ENCODE results near the gene ARHGAP5.

Gene ARHGAP5

DNA sequence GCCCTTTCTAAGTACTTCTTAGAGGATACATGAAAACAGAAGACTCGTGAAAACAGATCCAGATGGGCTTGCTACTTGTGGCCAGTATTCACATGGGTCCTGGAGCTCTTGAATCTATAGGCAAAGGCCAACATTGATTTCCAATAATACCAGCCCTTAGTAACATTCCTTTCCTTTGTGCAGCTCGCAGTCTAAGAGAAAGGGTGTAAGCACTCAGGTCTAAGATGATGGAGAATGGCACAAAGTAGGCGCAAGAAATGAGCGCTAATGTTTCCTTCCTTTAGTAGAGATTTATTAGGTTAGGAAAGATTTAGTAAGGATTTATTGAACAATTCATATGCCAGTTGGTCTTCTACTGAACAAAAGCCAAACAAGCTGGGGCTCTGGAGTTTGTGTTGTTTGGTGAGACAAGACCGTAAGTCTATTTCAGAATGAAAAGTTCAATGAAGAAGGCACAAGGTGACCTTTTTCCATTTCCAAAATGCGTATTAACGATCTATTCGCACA lies 125.4 kb downstream of the ARHGAP5 start:
- peak overlapping the region; percentile 88 for H3K27ac ChIP-seq
- CTCF ChIA-PET, result interaction anchor here (0.5 to 1.0 kb wide), 4 partner anchors 8 to 475 kb away, joined by 3 to 6 read pairs (median 4); no protein-coding TSS in a partner anchor
- POLR2A ChIA-PET (ENCODE audit: low non-redundant PET), result interaction anchor here (0.6 kb wide), 1 partner anchor 125 kb away, joined by 4 read pairs; no protein-coding TSS in a partner anchor
- TF ChIP-seq, protein P1, sequence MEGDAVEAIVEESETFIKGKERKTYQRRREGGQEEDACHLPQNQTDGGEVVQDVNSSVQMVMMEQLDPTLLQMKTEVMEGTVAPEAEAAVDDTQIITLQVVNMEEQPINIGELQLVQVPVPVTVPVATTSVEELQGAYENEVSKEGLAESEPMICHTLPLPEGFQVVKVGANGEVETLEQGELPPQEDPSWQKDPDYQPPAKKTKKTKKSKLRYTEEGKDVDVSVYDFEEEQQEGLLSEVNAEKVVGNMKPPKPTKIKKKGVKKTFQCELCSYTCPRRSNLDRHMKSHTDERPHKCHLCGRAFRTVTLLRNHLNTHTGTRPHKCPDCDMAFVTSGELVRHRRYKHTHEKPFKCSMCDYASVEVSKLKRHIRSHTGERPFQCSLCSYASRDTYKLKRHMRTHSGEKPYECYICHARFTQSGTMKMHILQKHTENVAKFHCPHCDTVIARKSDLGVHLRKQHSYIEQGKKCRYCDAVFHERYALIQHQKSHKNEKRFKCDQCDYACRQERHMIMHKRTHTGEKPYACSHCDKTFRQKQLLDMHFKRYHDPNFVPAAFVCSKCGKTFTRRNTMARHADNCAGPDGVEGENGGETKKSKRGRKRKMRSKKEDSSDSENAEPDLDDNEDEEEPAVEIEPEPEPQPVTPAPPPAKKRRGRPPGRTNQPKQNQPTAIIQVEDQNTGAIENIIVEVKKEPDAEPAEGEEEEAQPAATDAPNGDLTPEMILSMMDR (conservative IDR thresholded peaks at IDR 0.05; ENCODE audit: low read depth), result no peak
- no peak for DNase-seq (ENCODE audit: low spot score)

DNA sequence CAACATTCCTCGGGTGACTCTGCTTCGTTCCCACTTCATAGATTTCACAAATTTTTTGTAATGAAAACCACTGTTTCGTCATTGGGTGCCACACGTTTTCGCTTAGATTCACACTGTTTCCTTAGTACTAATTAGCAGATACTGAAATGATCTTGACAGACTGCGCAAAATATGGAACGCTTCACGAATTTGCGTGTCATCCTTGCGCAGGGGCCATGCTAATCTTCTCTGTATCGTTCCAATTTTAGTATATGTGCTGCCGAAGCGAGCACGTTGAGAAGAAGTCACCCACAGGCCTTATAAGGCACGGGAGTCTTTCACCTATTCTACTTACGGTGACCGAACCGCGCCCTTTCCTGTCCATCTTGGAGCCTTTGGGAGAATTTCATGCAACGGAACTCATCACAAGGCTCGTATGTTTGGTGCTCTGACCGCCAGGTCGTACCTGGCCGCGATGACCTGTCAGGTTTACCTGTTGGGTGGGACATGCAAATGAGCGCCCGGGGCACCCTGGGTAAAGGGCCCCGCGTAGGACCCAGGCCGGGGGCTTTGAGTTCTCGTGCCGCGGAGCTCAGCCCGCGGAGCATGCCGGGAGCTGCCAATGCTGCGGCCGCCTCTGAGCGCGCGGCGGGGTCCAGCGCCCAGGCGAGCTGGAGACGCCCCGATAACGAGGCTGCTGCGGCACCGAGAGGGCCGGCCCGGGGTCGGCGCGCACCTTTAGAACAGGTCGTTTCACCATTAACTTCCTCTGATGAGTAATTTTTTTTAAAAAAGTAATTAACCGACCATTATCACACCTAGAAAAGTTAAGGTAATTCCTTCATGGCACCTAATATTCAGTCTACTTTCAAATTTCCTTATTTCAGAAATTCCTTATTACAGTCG lies 126.1 kb downstream of the ARHGAP5 start, which contains the start of gene RNU6-8:
Gene RNU6-8 (minus strand): TSS at position 272 of the 885 bp plus-strand sequence.
- ChIA-PET CTCF (interaction anchor here (0.5 to 0.6 kb wide), 2 partner anchors 475 to 632 kb away, joined by 3 to 6 read pairs; no protein-coding TSS in a partner anchor), POLR2A (ENCODE audit: low non-redundant PET) (interaction anchor here (1.0 kb wide), 1 partner anchor 127 kb away, joined by 3 read pairs; the partner anchor contains the start of gene ARHGAP5)
- TF ChIP-seq, protein P1 (conservative IDR thresholded peaks at IDR 0.05; ENCODE audit: low read depth), result no peak
- DNase-seq (ENCODE audit: low spot score), result peak; percentile 83
- peak within 1 kb of the TSS; percentile 88 for H3K27ac ChIP-seq

DNA sequence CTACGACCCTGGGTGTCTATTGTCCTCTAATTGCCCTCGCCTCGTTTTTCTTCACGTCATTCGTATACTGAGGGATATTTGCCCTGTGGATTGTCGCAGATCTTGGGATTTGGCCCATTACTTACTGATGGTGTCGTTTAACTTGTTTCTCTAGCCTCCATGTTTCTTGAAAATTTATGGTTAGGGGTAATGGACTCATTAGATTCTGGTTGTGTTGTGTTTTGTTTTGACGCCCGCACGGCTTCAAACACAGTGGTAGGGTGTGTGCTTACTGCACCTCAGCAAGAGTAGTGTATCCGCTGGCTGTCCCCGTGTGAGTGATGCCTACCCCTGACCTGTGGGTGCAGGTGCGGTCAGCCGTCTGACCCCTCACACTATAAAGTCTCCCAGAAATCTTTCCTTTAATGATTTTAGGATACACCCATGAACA lies 126.8 kb downstream of the ARHGAP5 start:
- POLR2A ChIA-PET (ENCODE audit: low non-redundant PET), result interaction anchor here (1.0 kb wide), 1 partner anchor 127 kb away, joined by 3 read pairs; the partner anchor contains the start of gene ARHGAP5
- peak overlapping the region; percentile 83 for H3K27ac ChIP-seq
- no peak for DNase-seq (ENCODE audit: low spot score)
- TF ChIP-seq, protein P1 (conservative IDR thresholded peaks at IDR 0.05; ENCODE audit: low read depth), result no peak
- CTCF ChIA-PET, result no interaction called here

DNA sequence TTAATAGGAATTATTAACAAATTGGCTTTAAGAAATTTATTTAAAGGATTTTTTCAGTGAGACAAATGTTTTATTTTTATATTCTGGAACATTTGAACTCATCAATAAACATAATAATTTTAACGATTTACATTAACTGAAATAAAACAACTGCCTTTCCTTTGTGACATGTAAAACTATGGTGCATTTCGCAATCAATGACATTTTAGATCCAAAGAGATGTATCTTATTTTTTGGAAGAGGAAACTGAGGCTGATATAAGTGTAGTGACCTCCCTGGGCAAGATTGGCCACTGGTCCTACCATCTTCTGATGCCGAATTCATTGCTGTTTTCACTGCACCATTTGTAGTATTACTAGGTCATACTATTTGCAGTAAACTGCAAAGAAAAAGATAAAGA lies 128.4 kb downstream of the ARHGAP5 start:
- DNase-seq (ENCODE audit: low spot score), result no peak
- H3K27ac ChIP-seq, result no peak overlapping the region
- ChIA-PET CTCF (no interaction called here), POLR2A (ENCODE audit: low non-redundant PET) (no interaction called here)
- TF ChIP-seq, protein P1 (conservative IDR thresholded peaks at IDR 0.05; ENCODE audit: low read depth), result no peak

- H3K27ac ChIP-seq, result no peak overlapping the region
- TF ChIP-seq, protein P1 (conservative IDR thresholded peaks at IDR 0.05; ENCODE audit: low read depth), result no peak
- DNase-seq (ENCODE audit: low spot score), result no peak
- CTCF ChIA-PET, result no interaction called here
- POLR2A ChIA-PET (ENCODE audit: low non-redundant PET), result no interaction called here
Observed at GRCh38 chr14:32205984-32206383, 128.9 kb downstream of the ARHGAP5 start.

DNA sequence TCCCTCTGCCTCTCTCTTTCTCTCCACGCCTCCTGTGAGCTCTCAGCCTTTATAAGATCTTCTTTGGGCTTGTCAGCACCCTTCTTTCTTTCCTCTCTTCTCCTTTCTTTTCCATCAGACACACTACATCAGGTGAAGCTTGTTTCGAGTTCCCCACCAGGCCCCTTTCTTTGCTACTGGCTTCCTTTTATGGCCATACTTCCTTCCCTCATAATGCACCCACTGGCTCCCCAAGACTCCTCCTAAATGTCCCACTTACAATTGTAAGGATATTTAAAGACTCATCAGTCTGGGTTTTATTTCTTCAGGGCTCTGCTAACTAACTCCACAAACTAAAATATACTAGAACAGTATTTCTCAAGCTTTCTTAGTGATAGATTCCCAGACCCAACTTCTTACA lies 129.4 kb downstream of the ARHGAP5 start:
- CTCF ChIA-PET, result no interaction called here
- H3K27ac ChIP-seq, result no peak overlapping the region

More for the DNA sequence above, 129.4 kb downstream of the ARHGAP5 start:
- DNase-seq (ENCODE audit: low spot score), result no peak
- TF ChIP-seq, protein P1 (conservative IDR thresholded peaks at IDR 0.05; ENCODE audit: low read depth), result no peak
- POLR2A ChIA-PET (ENCODE audit: low non-redundant PET), result no interaction called here
